Liver (tissue), 3 donors: Measurements from ENCODE around the gene B4GALNT2.

Source experiments
- GABPA ChIP-seq, 2 donors: IDR thresholded peaks in 1 of 2; conservative IDR thresholded peaks in 1 of 2; 2 replicates each; pipeline ENCODE4 v1.6.1; 2016; ENCODE audit warnings: antibody characterized with exemption in 2 of 2, mild to moderate bottlenecking in 1 of 2, moderate library complexity in 1 of 2
- RAD21 ChIP-seq, 2 donors: IDR thresholded peaks; 2 replicates each; pipeline ENCODE4 v1.6.1; 2016; ENCODE audit warnings: antibody characterized with exemption in 2 of 2, mild to moderate bottlenecking in 2 of 2
- TF ChIP-seq, protein P1 (sequence below): fragments of 150-350 bp; IDR thresholded peaks from 2 replicates; pipeline ENCODE4 v1.5.1; 2017; ENCODE audit warnings: improper control_type of control experiment, low read depth, low read length; ENCODE audit not compliant: missing input control
- TF ChIP-seq, protein P2 (sequence below): IDR thresholded peaks from 2 replicates; pipeline ENCODE4 v1.6.1; 2016; ENCODE audit warnings: antibody characterized with exemption, mild to moderate bottlenecking
- TF ChIP-seq, protein P3 (sequence below): IDR thresholded peaks from 2 replicates; pipeline ENCODE4 v1.6.1; 2016; ENCODE audit warnings: antibody characterized with exemption
- donor health status: healthy.
- donor health status: healthy.

DNA sequence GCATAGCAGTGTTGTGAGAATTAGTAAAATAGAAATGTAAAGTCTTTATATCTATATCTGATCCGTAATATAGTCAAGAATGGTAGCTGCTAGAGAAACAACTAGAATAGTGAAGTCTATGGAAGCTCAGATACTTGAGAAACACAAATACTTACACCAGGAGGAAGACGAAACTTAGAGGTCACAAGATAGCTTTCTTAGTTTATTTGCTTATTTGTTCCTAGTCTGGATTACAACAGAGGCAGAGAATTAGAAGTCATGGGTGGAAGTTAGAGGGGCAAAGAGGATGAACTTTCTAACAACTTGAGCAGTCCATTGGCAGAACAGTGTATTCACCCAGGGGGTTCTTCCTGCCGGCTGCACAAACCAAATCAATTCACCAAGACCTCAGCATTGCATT is 64.0 kb downstream of the B4GALNT2 start:
- TF ChIP-seq, protein P1, sequence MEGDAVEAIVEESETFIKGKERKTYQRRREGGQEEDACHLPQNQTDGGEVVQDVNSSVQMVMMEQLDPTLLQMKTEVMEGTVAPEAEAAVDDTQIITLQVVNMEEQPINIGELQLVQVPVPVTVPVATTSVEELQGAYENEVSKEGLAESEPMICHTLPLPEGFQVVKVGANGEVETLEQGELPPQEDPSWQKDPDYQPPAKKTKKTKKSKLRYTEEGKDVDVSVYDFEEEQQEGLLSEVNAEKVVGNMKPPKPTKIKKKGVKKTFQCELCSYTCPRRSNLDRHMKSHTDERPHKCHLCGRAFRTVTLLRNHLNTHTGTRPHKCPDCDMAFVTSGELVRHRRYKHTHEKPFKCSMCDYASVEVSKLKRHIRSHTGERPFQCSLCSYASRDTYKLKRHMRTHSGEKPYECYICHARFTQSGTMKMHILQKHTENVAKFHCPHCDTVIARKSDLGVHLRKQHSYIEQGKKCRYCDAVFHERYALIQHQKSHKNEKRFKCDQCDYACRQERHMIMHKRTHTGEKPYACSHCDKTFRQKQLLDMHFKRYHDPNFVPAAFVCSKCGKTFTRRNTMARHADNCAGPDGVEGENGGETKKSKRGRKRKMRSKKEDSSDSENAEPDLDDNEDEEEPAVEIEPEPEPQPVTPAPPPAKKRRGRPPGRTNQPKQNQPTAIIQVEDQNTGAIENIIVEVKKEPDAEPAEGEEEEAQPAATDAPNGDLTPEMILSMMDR: no peak
- TF ChIP-seq GABPA (IDR thresholded peaks at IDR 0.05 in 1 of 2, conservative IDR thresholded peaks at IDR 0.05 in 1 of 2) (no peak), RAD21 (IDR thresholded peaks at IDR 0.05) (no peak)
- TF ChIP-seq, protein P2, sequence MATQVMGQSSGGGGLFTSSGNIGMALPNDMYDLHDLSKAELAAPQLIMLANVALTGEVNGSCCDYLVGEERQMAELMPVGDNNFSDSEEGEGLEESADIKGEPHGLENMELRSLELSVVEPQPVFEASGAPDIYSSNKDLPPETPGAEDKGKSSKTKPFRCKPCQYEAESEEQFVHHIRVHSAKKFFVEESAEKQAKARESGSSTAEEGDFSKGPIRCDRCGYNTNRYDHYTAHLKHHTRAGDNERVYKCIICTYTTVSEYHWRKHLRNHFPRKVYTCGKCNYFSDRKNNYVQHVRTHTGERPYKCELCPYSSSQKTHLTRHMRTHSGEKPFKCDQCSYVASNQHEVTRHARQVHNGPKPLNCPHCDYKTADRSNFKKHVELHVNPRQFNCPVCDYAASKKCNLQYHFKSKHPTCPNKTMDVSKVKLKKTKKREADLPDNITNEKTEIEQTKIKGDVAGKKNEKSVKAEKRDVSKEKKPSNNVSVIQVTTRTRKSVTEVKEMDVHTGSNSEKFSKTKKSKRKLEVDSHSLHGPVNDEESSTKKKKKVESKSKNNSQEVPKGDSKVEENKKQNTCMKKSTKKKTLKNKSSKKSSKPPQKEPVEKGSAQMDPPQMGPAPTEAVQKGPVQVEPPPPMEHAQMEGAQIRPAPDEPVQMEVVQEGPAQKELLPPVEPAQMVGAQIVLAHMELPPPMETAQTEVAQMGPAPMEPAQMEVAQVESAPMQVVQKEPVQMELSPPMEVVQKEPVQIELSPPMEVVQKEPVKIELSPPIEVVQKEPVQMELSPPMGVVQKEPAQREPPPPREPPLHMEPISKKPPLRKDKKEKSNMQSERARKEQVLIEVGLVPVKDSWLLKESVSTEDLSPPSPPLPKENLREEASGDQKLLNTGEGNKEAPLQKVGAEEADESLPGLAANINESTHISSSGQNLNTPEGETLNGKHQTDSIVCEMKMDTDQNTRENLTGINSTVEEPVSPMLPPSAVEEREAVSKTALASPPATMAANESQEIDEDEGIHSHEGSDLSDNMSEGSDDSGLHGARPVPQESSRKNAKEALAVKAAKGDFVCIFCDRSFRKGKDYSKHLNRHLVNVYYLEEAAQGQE: no peak
- TF ChIP-seq, protein P3, sequence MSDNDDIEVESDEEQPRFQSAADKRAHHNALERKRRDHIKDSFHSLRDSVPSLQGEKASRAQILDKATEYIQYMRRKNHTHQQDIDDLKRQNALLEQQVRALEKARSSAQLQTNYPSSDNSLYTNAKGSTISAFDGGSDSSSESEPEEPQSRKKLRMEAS: no peak
